Measurements from ENCODE around the gene TMCO2.

DNA sequence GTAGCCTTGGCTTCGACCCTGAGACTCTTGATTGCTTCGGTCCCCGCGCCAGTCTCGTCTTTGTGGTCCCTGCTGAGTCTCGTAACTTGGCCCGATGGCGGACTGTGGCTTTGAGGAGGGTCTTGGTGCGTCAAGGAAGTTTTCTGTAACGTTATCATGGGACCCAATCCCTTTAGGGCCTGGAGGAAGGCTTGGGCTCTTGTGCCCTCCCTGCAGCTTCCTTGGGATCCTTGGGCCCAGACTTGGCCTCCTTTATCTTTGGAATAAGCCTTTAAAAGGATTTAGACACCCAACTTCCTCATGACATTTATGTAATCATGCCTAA, 10.7 kb downstream of the TMCO2 start:
- TF ChIP-seq POLR2A (IDR thresholded peaks at IDR 0.05; ENCODE audit: low read depth, low read length) (no peak), RELA (IDR thresholded peaks at IDR 0.05; ENCODE audit: borderline replicate concordance, partially characterized antibody) (no peak)
